GM19468 (cell line): ENCODE data around the gene IL4I1.

Experiments used
- ATAC-seq: cut with Tn5 transposase; IDR thresholded peaks from one replicate; pipeline ENCODE4 v1.9.1; 2021; ENCODE audit warnings: mild to moderate bottlenecking, moderate library complexity, moderate number of reproducible peaks; ENCODE audit not compliant: unreplicated experiment; ENCODE audit errors: extremely low read depth

The IL4I1 gene

DNA sequence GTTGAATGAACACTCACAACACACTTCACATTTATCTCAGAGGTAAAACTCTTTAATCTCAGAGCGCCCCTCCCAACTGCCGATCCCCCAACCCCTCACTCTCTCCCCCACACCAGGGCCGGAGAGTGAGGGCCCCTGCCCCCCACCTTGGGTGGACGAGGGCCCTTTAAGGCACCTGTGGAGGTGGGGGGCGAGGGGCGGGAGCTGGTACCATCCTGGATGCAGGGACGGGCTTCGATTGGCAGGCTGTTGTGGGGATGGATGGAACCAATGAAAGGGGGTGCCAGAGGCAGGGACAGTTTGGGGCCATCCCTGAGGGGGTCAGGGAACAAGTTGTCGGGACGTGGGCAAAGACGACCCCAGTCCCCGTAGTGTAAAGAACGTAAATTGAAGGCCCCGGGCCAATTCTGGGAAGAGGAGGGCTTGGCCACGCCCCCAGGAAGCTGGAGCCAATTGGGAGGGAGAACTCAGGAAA, 27.6 kb downstream of the IL4I1 start:
- no peak for ATAC-seq

DNA sequence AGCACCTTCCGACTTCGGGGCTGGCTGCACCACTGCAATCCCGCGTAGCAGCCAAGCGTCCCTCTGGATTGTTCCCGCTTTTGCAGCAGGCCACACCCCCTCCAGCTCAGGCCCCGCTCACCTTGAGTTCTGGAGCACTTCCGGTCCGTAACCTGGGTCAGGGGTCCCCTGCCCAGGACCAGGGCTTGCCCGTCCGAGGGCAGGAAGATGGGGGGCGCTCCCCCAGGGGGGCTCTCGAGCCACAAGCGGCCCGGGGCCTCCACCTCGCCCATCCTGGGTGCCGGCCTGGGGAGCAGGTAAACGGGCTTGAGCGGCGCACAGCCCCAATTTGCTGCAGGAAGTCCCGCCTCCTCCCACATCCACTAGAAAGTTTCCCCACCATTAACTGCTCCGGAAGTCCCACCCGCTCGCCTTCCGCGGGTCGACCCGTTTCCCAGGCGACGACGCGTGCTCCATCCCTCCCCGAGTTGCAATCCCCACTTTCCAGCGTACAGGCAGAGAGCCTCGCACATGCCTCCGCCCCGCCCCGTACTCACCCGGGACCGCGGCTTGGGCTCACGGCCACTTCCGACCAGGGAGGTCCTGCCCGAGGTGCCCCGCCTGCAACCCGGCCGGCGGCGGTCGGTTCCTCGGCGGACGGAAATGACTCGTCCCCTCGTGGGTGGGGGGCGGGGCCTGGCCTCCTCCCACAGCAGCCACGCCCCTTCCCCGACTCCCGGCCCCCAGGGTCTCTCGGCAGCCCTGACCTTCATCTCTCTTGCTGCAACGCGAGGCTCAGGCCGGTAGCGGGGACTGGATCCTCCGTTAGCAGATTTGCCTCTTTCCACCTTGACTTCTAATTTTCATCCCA, 29.5 kb downstream of the IL4I1 start, which contains the start of gene PNKP:
PNKP (minus strand) TSS at position 644 of the 850 bp plus-strand sequence; CDS start at position 272, 372 bp downstream.
- peak; percentile 10 for ATAC-seq

GRCh38 chr19:49864890-49865289, 31.8 kb downstream of the IL4I1 start:
- no peak for ATAC-seq

- ATAC-seq: no peak
These were observed 32.8 kb downstream of the IL4I1 start for GRCh38 chr19:49863935-49864320.

DNA sequence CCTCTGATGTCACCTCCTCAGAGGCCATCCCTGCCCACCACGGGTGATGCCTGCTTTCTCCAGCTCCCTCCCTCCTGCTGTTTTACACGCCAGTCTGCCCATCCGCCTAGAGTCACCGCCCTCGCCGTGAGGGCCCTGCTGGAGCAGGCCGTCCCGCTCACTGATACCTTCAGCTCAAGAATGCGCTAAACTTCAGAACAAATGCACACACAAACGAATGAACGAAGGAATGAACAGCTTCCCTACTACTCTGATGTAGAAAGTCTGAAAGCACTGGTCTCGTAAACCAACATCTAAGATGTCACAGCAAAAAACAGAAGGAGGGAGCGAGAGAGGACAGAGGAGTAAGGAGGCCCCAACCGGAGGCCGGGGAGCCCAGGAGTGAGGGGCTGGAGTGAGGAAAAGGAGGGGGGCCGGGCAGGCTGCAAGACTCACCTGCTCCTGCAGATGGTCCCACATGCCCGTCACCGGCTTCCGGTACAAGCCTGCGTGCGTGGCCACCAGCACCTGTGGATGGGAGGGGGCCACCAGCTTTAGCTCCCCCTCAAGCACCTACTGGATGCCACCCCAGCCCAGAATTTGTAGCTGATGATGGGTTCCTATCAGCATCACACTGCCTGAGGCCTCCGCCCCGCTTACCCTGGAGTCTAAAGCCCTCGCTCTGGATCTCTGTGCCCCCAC, 33.3 kb downstream of the IL4I1 start:
- ATAC-seq: no peak

DNA sequence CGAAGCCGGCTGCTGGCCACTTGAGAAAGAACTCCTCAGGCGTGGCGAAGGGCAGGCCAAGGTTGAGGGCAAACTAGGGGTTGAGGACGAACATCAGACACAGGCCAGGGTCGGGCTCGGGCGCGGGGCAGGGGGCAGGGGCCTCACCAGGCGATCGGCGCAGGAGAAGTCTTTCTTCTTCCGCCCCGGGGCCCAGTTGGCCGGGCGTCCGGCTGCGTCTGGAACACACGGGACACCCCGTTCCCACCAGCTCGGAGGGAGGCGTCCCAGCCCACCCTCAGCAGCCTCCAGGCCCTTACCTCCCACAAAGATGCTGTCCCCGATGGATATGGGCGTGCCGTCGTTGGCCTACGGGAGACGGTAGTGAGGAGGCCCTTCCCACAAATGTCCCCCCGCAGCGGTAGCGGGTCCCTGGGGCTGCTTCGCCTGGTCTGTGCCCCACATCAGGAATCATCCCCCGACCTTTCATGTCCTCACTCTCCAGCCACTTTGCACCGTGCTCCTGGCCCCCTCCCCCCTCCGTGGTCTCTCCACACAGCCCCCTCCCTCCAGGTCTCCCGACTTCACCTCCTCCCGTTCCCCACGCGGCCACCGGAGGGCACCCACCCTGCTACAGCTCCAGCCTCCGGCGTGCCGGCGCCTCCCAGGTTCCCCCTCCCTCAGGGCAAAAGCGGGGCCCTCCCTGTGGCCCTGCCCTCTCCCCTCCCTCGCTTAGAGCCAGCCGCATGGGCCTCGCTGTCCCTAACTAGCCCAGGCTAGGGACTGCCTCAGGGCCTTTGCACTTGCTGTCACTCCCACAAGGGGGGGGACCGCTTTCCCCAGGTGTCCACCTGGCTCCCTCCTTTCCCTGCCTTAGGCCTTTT, 34.1 kb downstream of the IL4I1 start:
- no peak for ATAC-seq

DNA sequence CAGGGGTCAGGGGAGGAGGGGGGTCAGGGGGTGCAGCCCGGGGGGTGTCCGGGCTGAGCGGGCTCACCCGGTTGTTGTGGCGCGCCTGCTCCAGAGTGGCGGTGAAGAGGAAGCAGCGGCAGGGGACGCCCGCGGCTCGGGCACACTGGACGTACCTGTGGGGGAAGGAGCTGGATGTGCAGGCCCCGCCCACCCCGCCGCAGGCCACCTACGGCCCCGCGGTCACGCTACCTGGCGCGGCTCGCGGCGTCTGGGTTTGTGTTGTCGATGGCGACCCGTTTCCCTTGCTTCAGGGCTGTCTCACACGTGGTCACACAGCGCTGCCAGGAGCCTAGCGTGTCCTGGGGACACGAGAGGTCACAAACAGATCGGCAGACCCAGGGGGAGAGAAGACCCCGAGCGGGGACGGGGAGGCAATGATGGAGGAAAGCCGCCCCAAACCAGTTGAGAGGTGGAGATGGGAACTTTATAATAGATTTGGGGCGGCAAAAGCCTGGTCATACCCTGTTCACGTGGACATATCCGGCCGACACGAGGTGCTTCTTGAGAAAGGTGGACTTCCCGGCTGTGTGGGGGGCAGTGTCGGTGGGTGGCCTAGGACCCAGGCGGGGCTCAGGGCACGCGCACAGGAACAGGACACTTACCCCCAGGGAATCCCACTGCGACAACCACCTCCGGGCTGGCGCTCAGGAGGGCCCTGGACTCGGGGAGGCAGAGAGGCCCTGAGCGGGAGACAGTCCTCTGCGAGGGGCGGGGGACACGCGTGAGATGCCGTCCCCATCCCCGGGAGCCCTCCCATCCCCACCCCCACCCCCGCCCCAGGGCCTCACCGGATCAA, 34.9 kb downstream of the IL4I1 start:
- no peak for ATAC-seq

DNA sequence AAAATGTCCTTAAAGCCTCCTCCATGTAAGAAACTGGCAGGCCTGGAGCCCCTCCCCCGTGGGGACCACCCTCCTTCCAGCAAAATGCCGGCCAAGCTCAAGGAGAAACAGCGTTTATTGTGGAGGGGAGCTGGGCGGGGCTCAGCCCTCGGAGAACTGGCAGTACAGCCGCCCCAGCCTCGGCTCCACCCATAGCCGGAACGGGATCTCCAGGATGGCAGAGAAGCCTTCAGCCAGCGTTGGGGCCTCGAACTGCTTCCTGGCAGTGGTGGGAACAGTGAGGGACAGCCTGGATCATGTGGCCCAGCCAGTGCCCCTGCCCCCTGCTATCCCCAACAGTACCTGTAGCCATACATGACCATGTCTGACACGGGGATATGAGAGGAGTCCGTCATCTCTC, 35.6 kb downstream of the IL4I1 start:
- ATAC-seq: no peak

DNA sequence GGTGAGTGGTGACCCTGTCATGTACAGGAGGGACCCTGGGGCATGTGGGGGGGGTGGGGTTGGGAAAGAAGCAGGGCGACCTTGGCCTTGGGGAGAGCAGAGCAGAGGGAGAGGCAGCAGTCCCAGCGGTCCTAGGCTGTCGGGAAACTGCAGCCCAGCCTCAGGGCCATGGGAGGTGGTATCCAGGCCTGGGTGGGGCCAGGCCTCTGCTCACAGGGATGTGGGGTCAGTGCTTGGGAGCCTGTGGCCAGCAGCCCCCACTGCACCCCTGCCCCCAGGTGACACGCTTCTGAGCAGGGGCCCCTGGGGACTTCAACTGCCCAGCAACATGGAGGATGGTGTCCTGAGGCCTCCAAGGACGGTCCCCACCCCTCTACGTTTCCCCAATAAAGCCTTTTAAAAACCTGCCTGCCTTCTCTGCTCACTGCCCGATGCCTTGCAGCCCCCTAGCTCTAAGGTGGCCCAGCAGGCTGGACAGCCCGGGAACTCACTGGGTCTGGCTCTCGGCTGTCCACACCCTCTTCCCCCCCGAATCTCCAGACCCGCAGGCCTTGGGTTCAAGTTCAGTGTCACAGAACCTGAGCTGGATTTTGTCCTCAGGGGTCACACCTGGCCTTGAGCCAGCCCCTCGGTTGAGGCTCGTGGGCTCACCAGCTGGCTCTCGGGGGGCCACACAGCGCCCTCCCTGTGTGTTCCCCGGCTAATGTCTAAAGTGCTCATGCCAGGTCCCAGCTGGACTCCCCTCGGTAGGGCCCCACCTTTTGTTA, 36.2 kb downstream of the IL4I1 start:
- ATAC-seq: no peak

DNA sequence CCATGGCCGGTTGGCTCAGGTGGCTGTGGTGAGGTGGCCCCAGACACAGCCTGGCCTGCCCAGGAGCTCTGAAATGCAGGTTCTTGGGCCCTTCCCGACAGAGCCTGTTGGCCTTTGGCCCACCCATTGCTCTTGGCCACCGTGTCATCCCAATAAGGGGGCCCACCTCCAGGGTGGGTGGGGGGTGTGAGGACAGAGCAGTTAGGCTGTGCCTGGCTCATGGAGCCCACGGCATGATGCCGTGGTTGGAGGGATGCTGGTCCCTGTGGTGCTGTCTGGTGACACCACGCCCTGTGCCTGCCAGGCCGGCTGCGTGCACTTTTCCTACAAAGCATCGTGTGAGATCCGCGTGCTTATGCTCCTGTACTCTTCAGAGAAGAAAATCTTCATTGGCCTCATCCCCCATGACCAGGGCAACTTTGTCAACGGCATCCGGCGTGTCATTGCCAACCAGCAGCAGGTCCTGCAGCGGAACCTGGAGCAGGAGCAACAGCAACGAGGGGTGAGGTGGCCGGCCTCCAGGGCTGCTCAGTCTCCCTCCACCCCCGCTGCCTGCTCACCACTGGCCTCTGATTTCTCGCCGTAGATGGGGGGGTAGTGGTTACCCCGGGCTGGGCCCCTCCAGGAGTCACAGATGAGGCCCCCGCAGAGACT, 36.9 kb downstream of the IL4I1 start:
- ATAC-seq: no peak

DNA sequence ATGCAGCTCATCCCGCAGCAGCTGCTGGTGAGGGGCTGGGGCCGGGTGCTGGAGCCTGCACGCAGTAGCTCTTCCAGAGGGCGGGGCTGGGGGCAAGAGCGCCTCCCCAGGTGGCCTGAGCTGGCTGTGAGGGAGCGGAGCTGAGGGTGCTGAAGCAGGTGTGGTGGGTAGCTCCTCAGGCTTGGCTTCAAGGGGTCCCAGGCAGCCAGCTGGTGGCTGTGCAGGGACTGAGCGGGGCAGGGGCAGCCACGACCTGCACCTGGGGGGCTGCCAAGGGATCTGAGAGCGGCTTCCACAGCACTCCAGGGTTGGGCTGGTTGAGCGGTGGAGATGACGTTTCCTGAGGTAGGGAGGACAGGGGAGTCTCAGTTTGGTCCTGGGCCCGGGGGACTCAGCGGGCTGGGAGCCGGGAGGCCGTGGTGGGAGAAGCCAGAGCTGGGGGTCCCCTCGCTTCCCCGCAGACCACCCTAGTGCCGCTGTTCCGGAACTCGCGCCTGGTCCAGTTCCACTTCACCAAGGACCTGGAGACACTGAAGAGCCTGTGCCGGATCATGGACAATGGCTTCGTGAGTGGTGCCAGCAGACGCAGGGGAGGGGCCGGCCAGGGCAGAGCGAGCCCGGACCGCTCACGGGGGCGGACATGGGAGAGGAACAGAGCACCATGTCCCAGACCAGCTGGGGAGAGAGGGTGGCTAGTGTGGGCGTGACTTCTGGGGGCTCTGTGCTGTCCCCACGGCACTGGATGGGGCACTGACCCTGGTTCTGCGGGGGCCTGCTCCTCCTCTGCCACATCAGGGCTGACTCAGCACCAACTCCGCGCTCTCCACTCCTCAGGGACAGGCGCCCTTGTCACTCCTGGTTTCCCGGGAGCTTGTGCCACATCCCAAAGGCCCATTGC, 38.4 kb downstream of the IL4I1 start:
- no peak for ATAC-seq

GRCh38 chr19:49857838-49858087, 38.9 kb downstream of the IL4I1 start:
- ATAC-seq: no peak

- no peak for ATAC-seq
These were observed 39.4 kb downstream of the IL4I1 start for GRCh38 chr19:49857061-49857837.

DNA sequence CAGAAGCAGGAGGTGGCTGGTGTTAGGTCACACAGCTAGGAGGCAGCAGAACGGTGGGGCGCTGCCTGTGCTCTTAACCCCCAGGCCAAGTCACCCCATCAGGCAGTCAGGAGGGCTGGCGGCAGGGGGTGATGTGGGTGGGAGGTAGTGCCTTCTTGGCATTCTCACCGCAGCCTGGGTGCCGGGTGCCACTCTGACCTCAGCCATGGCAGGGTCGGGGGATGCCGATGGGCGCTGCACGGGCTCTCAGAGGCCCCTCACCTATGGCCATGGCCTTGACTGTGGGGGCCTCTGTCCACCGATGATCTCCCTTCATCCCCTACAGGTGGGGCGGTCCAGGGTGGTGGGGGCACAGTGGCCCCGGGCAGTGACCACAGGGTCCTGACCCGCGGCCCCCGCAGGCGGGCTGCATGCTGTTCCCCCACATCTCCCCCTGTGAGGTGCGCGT, 40.1 kb downstream of the IL4I1 start:
- ATAC-seq: no peak

DNA sequence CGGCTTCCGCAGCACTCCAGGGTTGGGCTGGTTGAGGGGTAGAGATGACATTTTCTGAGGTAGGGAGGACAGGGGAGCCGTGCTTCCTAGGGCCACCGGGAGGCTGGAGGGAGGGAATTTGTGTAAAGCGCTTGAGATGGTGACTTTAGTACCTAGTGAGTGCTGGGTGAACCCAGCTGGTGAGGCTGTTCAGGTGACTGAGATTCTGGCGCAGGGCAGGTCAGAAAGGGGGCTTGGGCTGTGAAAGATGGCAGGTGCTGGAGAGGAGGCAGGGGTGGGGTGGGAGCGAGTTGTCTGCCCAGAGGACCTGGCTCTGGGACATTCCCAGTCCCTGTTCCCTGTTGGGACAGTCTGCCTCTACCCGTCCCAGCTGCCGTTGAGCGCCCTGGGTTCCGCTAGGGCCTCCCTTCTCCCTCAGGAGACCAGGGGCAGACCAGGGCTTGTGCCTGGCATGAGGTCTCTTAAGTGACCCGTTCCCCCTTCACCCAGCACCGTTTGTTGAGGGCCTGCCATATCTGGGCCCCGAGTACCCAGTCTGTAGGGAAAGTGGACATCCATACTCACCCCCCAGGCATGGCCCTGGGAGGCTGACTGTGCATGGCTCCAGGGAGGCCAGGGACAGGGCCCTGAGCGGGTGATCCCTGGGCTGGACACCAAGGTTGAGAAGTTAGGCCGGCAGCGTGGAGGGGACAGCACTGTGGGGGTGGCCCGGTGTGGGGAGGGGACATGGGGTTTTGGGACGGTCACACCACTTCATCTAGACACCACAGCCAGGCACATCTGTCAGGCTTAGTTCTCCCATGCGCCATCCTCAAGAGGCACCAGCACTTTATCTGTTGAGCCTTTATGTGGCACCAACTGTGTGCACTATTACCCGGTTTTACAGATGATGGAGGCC, 40.8 kb downstream of the IL4I1 start:
- no peak for ATAC-seq

DNA sequence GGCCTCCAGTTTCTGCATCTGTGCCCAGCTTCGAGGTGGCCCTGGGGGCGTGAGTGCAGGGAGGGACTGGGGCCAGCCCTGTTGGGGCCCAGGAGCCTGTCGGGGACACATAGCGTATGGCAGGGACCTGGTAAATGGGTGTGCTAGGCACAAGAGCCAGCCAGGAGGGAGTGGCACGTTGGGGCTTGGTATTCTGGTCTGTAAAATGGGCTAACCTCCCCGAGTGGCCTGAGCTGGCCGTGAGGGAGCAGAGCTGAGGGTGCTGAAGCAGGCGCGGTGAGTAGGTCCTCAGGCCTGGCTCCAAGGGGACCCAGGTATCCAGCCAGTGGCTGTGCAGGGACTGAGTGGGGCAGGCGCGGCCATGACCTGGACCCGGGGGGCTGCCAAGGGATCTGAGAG, 41.4 kb downstream of the IL4I1 start:
- no peak for ATAC-seq
